ENCODE data around the gene GPR137. TPM values are rescaled to one million over a fixed set of nuclear protein-coding genes. Genes with fewer than 3 reads are reported as not detected.
"Not testable (repeated sequence)": the region's sequence is repeated elsewhere in the genome, so short reads cannot be mapped to it uniquely, and the experiment has no call there.

The GPR137 gene
- total RNA-seq, 1 experiment from 2014 or later = 20.9 TPM

GRCh38 chr11:64318766-64319761 lies 33.4 kb downstream of the GPR137 start:
- no peak for DNase-seq (ENCODE audit: low spot score)

- DNase-seq (ENCODE audit: low spot score) = no peak
Observed at GRCh38 chr11:64320556-64320955, 34.9 kb downstream of the GPR137 start.

GRCh38 chr11:64321026-64321425 lies 35.4 kb downstream of the GPR137 start:
- no peak for DNase-seq (ENCODE audit: low spot score)

- peak; percentile 86 for DNase-seq (ENCODE audit: low spot score)
Observed at GRCh38 chr11:64321533-64321932, 35.9 kb downstream of the GPR137 start.

- no peak for DNase-seq (ENCODE audit: low spot score)
Observed at GRCh38 chr11:64322925-64323260, 37.2 kb downstream of the GPR137 start.

- DNase-seq (ENCODE audit: low spot score) = no peak
Observed at GRCh38 chr11:64323373-64323772, 37.7 kb downstream of the GPR137 start.

GRCh38 chr11:64323984-64324383 lies 38.3 kb downstream of the GPR137 start:
- DNase-seq (ENCODE audit: low spot score) = not testable (repeated sequence)

GRCh38 chr11:64324692-64325469 lies 39.2 kb downstream of the GPR137 start:
- no peak for DNase-seq (ENCODE audit: low spot score)

GRCh38 chr11:64327375-64327774 lies 41.7 kb downstream of the GPR137 start:
- no peak for DNase-seq (ENCODE audit: low spot score)

- DNase-seq (ENCODE audit: low spot score) = no peak
Observed at GRCh38 chr11:64327993-64328392, 42.3 kb downstream of the GPR137 start.

- no peak for DNase-seq (ENCODE audit: low spot score)
Observed at GRCh38 chr11:64330888-64331287, 45.2 kb downstream of the GPR137 start.

GRCh38 chr11:64331569-64332371 lies 46.1 kb downstream of the GPR137 start:
- DNase-seq (ENCODE audit: low spot score) = peak; percentile 88

GRCh38 chr11:64333556-64333955 lies 47.9 kb downstream of the GPR137 start:
- DNase-seq (ENCODE audit: low spot score) = no peak

- DNase-seq (ENCODE audit: low spot score) = peak; percentile 94
Observed at GRCh38 chr11:64334764-64335735, 49.4 kb downstream of the GPR137 start.

GRCh38 chr11:64337538-64338249 lies 52.0 kb downstream of the GPR137 start:
- no peak for DNase-seq (ENCODE audit: low spot score)

- no peak for DNase-seq (ENCODE audit: low spot score)
Observed at GRCh38 chr11:64338716-64339115, 53.1 kb downstream of the GPR137 start.

Data from H4 (cell line).